Stimulated activated CD8-positive, alpha-beta memory T cell treated with anti-CD3 and anti-CD28 coated beads, Interleukin-15, amount 100 ng/mL, for 48 hours (primary cell): ENCODE data around the gene TBC1D5.
"Not testable (repeated sequence)": the region's sequence is repeated elsewhere in the genome, so short reads cannot be mapped to it uniquely, and the experiment has no call there.

Experiments used
- DNase-seq, 2 donors: peaks; one replicate each; pipeline ENCODE4 v3.0.0-alpha.2; 2020; ENCODE audit warnings: low read depth in 2 of 2

The TBC1D5 gene

DNA sequence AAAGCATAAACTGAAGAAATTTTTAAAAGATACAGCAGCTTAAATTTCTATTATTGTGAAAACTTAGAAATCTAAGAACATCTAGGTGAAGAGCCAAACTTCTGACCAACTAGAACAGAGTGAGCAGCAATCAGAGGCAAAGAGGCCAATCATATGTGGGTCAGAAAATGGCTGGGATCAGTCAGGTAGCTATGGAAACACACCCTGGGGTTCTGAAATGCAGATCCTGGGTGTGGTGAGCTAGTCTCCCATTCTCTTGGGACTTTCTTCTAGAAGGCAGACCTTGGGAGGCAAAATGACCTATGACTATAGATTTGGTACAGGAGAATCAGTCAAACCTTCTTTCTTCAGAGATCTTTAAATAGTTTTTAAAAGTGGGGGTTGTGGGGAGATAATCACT is 385.8 kb downstream of the TBC1D5 start:
- DNase-seq = no peak

DNA sequence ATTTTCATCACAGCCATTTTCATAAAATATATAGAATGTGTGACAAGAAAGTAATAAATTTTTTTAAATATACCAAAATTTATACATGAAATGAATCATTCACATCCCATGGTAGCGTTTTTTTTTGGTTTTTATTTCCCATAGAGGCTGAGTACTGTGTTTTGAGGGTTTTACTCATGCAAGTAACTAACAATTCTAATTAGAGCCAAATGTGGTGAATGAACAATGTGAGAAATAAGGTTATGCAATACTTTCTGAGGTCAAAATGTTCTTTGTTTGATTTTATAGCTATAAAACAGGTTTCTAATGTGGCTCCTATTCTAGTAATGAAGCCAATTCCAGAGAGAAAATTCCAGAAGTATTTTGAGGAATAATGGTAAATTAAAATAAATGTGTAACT is 386.8 kb downstream of the TBC1D5 start:
- DNase-seq = no peak

GRCh38 chr3:17354341-17354740 is 388.1 kb downstream of the TBC1D5 start:
- no peak for DNase-seq

GRCh38 chr3:17352620-17353019 is 389.8 kb downstream of the TBC1D5 start:
- no peak for DNase-seq

- DNase-seq = not testable (repeated sequence)
Measured at GRCh38 chr3:17351193-17351592, 391.2 kb downstream of the TBC1D5 start.

GRCh38 chr3:17349093-17349492 is 393.3 kb downstream of the TBC1D5 start:
- no peak for DNase-seq

GRCh38 chr3:17342119-17342518 is 400.3 kb downstream of the TBC1D5 start:
- DNase-seq = no peak

DNA sequence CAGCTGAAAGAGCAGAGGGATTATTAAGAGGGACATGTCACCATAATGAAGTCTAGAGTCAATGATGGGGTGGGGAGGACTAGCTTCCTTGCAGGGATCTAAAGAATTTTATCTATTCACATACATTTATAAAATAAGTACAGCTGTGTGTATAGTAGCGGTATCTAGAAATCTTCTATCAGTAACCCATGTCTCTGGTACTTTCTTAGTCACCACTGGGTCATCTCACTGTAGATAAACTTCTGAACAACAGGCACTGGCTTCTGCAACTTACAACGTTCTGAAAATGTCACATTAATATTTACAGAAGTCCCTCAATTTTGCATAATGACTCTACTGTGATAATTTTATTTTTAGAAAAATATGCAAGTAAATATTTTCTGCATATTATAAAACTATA is 401.7 kb downstream of the TBC1D5 start:
- no peak for DNase-seq

DNA sequence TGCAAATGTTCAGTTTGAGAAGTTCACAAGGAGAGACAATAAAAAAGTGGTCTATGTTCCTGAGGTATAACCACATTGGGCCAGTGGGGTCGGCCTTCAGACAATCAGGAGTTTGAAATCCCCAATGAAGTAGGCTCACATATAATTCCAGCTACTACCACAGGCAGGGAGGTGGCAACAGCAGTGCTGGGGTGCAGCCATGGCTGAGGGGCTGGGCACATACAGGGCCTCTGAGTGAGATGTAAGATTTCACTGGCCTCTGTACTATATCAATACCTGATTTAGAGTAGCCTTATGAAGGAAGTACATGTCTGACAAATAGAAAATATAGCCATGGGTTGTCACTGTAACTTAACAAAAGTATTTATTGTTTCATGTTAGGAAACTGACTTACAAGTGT is 402.2 kb downstream of the TBC1D5 start:
- DNase-seq = no peak

GRCh38 chr3:17339132-17339575 is 403.3 kb downstream of the TBC1D5 start:
- DNase-seq = no peak

DNA sequence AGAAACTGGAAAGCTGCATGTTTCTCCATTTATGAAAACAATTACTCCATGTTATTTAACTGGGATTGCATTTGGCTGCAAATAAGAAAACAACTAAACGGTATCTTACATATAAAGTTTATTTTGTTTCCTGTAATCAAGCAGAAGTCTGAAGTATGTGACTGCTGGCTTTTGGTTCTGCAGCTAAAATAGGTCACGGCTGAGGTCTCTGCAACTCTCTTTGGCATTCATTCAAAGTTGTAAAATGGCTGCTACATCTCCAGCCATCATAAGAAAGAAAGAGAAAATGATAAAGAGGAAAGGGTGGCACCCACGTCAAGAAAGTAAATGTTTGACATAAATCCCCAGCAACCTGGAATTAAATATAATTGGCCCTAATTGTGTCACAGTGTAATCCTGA is 406.1 kb downstream of the TBC1D5 start:
- DNase-seq = no peak

- no peak for DNase-seq
Measured at GRCh38 chr3:17333893-17334292, 408.5 kb downstream of the TBC1D5 start.

DNA sequence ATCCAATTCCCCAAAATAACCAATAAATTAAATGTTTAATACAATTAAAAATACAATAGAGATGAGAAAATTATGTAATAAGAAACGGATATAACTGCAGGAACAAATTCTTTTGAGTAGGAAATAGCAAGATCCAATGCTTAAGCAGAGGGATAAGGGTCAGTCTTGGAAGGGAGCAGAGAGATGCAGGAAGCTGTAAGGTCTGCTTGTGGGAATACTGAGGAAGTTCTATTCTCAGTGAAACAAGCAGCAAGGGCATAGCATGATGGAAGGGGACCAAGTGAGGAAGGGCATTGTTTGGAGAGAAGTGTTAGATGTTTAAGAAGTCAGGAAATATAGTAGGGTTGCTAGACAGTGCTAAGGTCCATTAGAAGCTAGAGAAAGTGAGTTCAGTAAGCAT is 409.0 kb downstream of the TBC1D5 start:
- no peak for DNase-seq

- no peak for DNase-seq
Measured at GRCh38 chr3:17330660-17331059, 411.8 kb downstream of the TBC1D5 start.

DNA sequence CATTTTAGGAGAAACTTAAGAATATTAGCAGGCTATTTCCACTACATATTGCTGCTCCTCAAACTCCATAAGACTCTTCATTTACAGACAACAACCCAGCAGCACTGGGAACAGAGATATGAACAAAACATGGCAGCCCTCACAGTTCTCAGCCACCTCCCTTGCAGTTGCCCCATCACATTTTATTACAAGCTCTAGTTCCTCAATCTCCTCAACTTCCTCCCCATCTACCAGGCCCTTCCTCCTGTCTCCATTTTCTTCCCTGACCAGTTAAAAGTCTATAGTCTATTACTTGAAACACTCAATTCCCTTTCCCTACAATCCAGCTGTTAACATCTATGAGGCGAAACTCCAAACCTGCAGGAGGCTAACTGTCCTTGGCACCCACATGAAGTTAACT is 412.5 kb downstream of the TBC1D5 start:
- DNase-seq = no peak

GRCh38 chr3:17322106-17322793 is 420.2 kb downstream of the TBC1D5 start:
- DNase-seq = no peak

DNA sequence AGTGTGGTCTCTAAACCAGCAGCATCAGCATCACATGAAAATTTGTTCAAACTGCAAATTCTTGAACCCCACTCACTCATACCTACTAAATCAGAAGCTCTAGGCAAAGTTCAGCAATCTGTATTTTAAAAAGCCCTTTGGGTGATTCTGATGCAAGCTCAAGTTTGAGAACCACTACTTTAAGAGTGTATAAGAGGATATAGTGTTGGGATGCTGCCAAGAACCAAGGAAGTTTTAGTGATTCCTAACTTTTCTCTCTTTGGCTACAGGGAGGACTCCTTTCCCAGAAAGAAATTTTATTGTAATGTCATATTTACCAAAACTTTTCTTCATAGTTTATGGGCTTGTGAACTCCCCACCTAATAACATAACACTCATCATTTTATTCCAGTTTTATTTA is 422.2 kb downstream of the TBC1D5 start:
- no peak for DNase-seq

- DNase-seq = no peak
Measured at GRCh38 chr3:17315897-17316296, 426.5 kb downstream of the TBC1D5 start.

DNA sequence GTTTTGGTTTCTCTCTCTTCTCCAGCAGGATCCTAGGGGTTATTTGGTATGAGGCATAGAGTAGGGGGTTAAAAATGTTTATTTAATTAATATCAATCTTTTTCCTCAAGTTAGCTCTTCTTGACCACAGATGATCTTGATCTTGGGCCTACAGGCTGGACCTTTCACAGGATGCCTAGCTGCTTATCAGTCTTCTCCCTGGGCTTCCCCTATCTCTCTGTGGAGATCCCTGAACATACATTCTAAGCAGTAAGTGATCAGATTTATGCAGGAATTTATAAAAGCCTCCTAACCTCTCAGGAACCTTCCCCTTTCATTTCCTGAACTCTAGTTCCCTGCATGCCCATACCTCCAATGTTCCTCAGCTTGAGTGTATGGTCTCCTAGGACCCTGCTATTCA is 428.3 kb downstream of the TBC1D5 start:
- DNase-seq = no peak

GRCh38 chr3:17313746-17314145 is 428.7 kb downstream of the TBC1D5 start:
- no peak for DNase-seq

- no peak for DNase-seq
Measured at GRCh38 chr3:17310983-17311382, 431.4 kb downstream of the TBC1D5 start.

GRCh38 chr3:17307887-17308286 is 434.5 kb downstream of the TBC1D5 start:
- no peak for DNase-seq

GRCh38 chr3:17307482-17307881 is 434.9 kb downstream of the TBC1D5 start:
- no peak for DNase-seq

DNA sequence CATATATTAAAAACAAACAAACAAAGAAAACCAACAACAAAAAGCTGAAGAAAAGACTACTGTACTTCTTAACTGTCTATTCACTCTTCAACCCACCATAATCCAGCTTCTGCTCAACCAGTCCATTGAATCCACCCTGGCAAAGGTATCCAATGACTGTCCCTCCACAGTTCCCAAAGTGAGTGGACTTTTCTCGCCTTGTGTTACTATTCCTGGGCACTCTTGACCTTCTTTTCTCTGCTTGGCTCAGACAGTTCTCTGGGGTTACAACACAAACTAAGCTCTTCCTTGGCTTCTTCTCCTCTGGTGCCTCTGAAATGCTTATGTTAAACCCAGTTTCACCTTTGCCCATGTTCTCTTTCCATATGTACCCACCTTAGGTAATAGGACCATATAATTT is 437.5 kb downstream of the TBC1D5 start:
- no peak for DNase-seq
